AG09309 (cell line): ENCODE data around the gene RRP1B.
"Not testable (repeated sequence)": the region's sequence is repeated elsewhere in the genome, so short reads cannot be mapped to it uniquely, and the experiment has no call there.

Experiments
- DNase-seq: peaks from one replicate; pipeline ENCODE4 v3.0.0-alpha.2; 2010; ENCODE audit warnings: low read depth
- H3K4me3 ChIP-seq: 2 replicates; pipeline ENCODE4 v1.5.1; 2011; ENCODE audit warnings: mild to moderate bottlenecking, low read depth, low read length, moderate library complexity; ENCODE audit not compliant: control insufficient read depth
- CTCF ChIP-seq: IDR thresholded peaks from 2 replicates; pipeline ENCODE4 v1.5.1; 2011; ENCODE audit warnings: mild to moderate bottlenecking, low read depth, low read length, inconsistent platforms; ENCODE audit not compliant: insufficient read depth, control insufficient read depth; ENCODE audit errors: missing control alignments

RRP1B gene, protein sequence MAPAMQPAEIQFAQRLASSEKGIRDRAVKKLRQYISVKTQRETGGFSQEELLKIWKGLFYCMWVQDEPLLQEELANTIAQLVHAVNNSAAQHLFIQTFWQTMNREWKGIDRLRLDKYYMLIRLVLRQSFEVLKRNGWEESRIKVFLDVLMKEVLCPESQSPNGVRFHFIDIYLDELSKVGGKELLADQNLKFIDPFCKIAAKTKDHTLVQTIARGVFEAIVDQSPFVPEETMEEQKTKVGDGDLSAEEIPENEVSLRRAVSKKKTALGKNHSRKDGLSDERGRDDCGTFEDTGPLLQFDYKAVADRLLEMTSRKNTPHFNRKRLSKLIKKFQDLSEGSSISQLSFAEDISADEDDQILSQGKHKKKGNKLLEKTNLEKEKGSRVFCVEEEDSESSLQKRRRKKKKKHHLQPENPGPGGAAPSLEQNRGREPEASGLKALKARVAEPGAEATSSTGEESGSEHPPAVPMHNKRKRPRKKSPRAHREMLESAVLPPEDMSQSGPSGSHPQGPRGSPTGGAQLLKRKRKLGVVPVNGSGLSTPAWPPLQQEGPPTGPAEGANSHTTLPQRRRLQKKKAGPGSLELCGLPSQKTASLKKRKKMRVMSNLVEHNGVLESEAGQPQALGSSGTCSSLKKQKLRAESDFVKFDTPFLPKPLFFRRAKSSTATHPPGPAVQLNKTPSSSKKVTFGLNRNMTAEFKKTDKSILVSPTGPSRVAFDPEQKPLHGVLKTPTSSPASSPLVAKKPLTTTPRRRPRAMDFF

DNA sequence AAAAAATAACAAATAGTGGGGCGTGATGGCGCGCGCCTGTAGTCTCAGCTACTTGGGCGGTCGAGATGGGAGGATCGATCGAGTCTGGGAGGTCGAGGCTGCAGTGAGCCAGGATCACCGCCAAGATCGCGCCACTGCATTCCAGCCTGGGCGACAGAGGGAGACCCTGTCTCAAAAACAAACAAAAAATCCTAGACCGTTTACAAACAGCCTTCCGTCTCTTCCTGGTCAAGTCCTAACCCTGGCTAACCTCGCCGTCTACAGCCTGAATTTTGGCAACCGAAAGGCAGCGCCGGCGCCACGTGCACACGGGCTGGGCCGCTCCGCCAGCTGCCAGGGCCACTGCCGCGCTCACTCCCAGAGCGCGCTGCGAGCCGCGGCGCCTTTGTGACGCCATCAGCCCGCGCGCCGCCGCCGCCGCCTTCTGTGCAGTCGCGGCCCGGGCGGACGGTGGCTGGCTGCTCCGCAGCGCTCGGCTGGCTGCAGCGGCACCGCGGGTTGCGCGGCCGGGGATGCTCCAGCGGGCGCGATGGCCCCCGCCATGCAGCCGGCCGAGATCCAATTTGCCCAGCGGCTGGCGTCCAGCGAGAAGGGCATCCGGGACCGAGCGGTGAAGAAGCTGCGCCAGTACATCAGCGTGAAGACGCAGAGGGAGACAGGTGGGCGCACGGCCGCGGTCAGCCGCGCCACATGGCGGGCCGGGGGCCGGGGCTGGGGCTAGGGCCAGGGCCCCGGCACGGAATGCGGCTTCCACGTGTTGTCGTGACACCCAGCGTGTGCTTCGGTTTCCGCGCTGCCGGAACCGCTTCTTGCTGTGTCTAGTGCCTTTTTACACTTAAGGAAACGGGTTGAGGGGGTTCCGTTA lies at the start of gene RRP1B, which contains the start of gene HSF2BP:
RRP1B (plus strand) TSS at position 425 of the 865 bp plus-strand sequence; CDS start at position 530, 105 bp downstream.
HSF2BP (minus strand) TSS at position 353 of the 865 bp plus-strand sequence. CDS start 1,392 bp downstream, outside the sequence.
- peak within 1 kb of the TSS; percentile 47 for H3K4me3 ChIP-seq
- peak; percentile 16 for DNase-seq
- no peak for TF ChIP-seq CTCF

DNA sequence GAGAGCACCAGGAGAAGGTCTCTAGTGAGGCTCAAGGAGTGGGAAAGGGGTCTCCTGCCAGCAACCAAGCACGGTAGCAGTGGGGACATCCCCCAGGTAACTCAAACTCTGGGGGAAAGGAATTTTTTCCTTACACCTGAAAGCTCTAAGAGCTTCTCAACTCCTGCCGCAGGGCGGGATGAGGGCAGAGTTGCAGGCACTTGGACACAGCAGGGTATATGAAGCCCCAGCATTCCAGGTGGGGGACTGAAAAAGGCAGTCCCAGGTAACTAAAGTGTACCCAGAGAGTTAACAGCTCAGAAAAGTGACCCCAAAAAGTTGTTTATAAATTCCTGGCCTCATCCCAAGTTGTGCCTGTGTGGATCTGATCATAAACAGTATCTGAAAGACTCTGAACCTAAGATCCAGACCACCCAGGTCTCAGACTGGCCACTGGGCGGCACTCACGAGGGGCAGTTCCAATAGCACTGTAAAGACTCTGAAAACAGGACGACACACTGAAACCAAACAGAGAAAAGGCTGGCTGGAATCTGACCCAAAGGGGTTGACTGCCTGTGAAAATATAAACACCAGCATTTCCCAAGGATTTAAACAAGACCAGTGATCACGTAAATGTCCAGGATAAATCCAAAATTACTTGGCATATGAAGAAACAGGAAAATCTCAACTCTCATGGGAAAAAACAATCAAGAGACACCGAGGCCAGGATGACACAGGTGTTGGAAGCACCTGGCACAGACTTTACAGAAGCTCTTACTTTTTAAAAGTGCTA lies 47.6 kb upstream of the RRP1B start:
- TF ChIP-seq CTCF, result peak; percentile 80
- H3K4me3 ChIP-seq, result no peak overlapping the region
- no peak for DNase-seq

- no peak overlapping the region for H3K4me3 ChIP-seq
- DNase-seq, result no peak
- TF ChIP-seq CTCF, result no peak
Observed at GRCh38 chr21:43613755-43614638, 45.4 kb upstream of the RRP1B start.

- no peak overlapping the region for H3K4me3 ChIP-seq
- DNase-seq, result no peak
- no peak for TF ChIP-seq CTCF
Observed at GRCh38 chr21:43614839-43615238, 44.5 kb upstream of the RRP1B start.

GRCh38 chr21:43616861-43617260 lies 42.5 kb upstream of the RRP1B start:
- not testable (repeated sequence) for DNase-seq, H3K4me3 ChIP-seq

DNA sequence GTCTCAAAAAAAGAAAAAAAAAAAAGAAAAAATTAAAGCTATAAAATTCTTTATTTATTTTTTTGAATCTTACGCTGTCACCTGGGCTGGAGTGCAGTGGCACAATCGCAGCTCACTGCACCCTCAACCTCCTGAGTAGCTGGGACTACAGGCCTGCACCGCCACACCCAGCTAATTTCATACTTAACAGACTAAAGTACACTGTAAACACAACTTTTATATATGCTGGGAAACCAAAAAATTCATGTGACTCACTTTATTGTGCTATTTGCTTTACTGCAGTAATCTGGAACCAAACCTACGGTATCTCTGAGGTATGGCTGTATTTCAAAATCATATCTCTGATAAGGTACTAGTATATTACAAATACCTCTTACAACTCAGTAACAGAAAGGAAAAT lies 40.4 kb upstream of the RRP1B start:
- TF ChIP-seq CTCF, result no peak
- no peak for DNase-seq
- no peak overlapping the region for H3K4me3 ChIP-seq
